Naive thymus-derived CD8-positive, alpha-beta T cell (primary cell): Measurements from ENCODE around the gene CCNH. TPM values are rescaled to one million over a fixed set of nuclear protein-coding genes. Genes with fewer than 3 reads are reported as not detected.

Source experiments
- ATAC-seq, 2 donors: fragments of 150-1000 bp; cut with Tn5 transposase in 1 of 2; sonication (Bioruptor Pico), chemical (Tn5 transposase) in 1 of 2; 1 replicate in 1 of 2; 2 replicates in 1 of 2; pipeline ENCODE4 v1.10.0; 2021; ENCODE audit warnings: mild to moderate bottlenecking in 2 of 2, moderate library complexity in 2 of 2
- POLR2A ChIA-PET: fragments of 350-600 bp; sonication (Branson Sonifier 250); formaldehyde crosslinking; loops from one replicate; lab custom pipeline; 2021; ENCODE audit warnings: antibody characterized with exemption; lab: Charles Lee
- DNase-seq, 10 donors: peaks; one replicate each; pipeline versions ENCODE4 v3.0.0 to v3.0.0-alpha.2; 2020 to 2022
- H3K27ac Mint-ChIP-seq, 10 donors: one replicate each; pipeline ENCODE4 v1.8.0; 2020 to 2022; ENCODE audit warnings: mild to moderate bottlenecking in 10 of 10, mixed read lengths in 10 of 10, moderate library complexity in 4 of 10, inconsistent platforms in 1 of 10
- H3K27me3 Mint-ChIP-seq, 5 donors: one replicate each; pipeline ENCODE4 v1.8.0; 2021 to 2022; ENCODE audit warnings: mixed read lengths in 5 of 5
- H3K36me3 Mint-ChIP-seq, 3 donors: one replicate each; pipeline ENCODE4 v1.8.0; 2020 to 2022; ENCODE audit warnings: mixed read lengths in 3 of 3, mild to moderate bottlenecking in 2 of 3, inconsistent platforms in 1 of 3
- H3K4me1 Mint-ChIP-seq, 4 donors: one replicate each; pipeline ENCODE4 v1.8.0; 2021 to 2022; ENCODE audit warnings: mixed read lengths in 4 of 4
- H3K4me3 Mint-ChIP-seq, 10 donors: one replicate each; pipeline ENCODE4 v1.8.0; 2020 to 2022; ENCODE audit warnings: mild to moderate bottlenecking in 10 of 10, mixed read lengths in 10 of 10, moderate library complexity in 6 of 10, inconsistent platforms in 1 of 10
- H3K9me3 Mint-ChIP-seq, 9 donors: one replicate each; pipeline ENCODE4 v1.8.0; 2020 to 2022; ENCODE audit warnings: mixed read lengths in 9 of 9, mild to moderate bottlenecking in 3 of 9, inconsistent platforms in 1 of 9, moderate library complexity in 1 of 9
- polyA plus RNA-seq, 3 donors: library from polyadenylated mRNA; unstranded; fragments of 300-500 nt; fragmentation: Illumina TruSeq; gene quantifications; one replicate each; pipeline ENCODE4 v1.2.3, GENCODE V29; 2021
- total RNA-seq, 8 experiments: library from RNA in 2 of 8; stranded (reverse) in 2 of 8; gene quantifications; one replicate each; pipeline ENCODE4 v1.2.3 and lab custom pipeline; 2021 to 2026

CCNH gene
- total and polyA plus RNA-seq, 5 experiments from 2014 or later = 50.2 to 86.9 (median 58.1) TPM

GRCh38 chr5:87385802-87386201, 26.9 kb downstream of the CCNH start:
- Mint-ChIP-seq H3K9me3 (no peaks in the 10 kb centered on the region), H3K27ac (peak overlapping the region in 3 of 10 donors; percentile 19 to 42 (median 39)), H3K4me3 (no peak overlapping the region), H3K27me3 (no peaks in the 10 kb centered on the region), H3K36me3 (peaks cover 5 to 83% (median 17%) of the 10 kb centered on the region in 3 donors), H3K4me1 (peaks cover 4 to 17% (median 8%) of the 10 kb centered on the region in 4 donors)
- POLR2A ChIA-PET = no interaction called here
- DNase-seq = no peak
- ATAC-seq = no peak

GRCh38 chr5:87383216-87383615, 29.5 kb downstream of the CCNH start:
- POLR2A ChIA-PET = no interaction called here
- ATAC-seq = no peak
- H3K4me3 Mint-ChIP-seq = no peak overlapping the region
- peaks cover 0 to 79% (median 6%) of the 10 kb centered on the region in 3 donors for H3K36me3 Mint-ChIP-seq
- peak overlapping the region in 4 of 10 donors; percentile 43 to 63 (median 58) for H3K27ac Mint-ChIP-seq
- H3K4me1 Mint-ChIP-seq = peaks cover 0 to 12% (median 9%) of the 10 kb centered on the region in 4 donors
- no peak for DNase-seq
- no peaks in the 10 kb centered on the region for H3K9me3 Mint-ChIP-seq
- no peaks in the 10 kb centered on the region for H3K27me3 Mint-ChIP-seq

GRCh38 chr5:87382224-87382623, 30.5 kb downstream of the CCNH start:
- Mint-ChIP-seq H3K4me3 (no peak overlapping the region), H3K9me3 (no peaks in the 10 kb centered on the region), H3K36me3 (peaks cover 0 to 81% (median 12%) of the 10 kb centered on the region in 3 donors), H3K4me1 (peaks cover 0 to 12% (median 9%) of the 10 kb centered on the region in 4 donors), H3K27ac (no peak overlapping the region), H3K27me3 (no peaks in the 10 kb centered on the region)
- DNase-seq (no peak), ATAC-seq (no peak)
- POLR2A ChIA-PET = no interaction called here

GRCh38 chr5:87372705-87373104, 40.0 kb downstream of the CCNH start:
- Mint-ChIP-seq H3K4me1 (peaks cover 2 to 6% (median 4%) of the 10 kb centered on the region in 4 donors), H3K27me3 (no peaks in the 10 kb centered on the region), H3K4me3 (no peak overlapping the region), H3K9me3 (no peaks in the 10 kb centered on the region), H3K27ac (peak overlapping the region in 3 of 10 donors; percentile 2 to 11 (median 6)), H3K36me3 (peaks cover 0 to 80% (median 11%) of the 10 kb centered on the region in 3 donors)
- no peak for DNase-seq
- no peak for ATAC-seq
- POLR2A ChIA-PET = interaction anchor here (0.6 kb wide), 1 partner anchor 31 kb away, joined by 3 read pairs; no protein-coding TSS in a partner anchor

GRCh38 chr5:87369431-87369830, 43.3 kb downstream of the CCNH start:
- POLR2A ChIA-PET = no interaction called here
- H3K36me3 Mint-ChIP-seq = peaks cover 0 to 70% (median 15%) of the 10 kb centered on the region in 3 donors

GRCh38 chr5:87368601-87369000, 44.1 kb downstream of the CCNH start:
- Mint-ChIP-seq H3K27me3 (no peaks in the 10 kb centered on the region), H3K4me1 (peaks cover 7 to 21% (median 16%) of the 10 kb centered on the region in 4 donors), H3K36me3 (peaks cover 0 to 69% (median 13%) of the 10 kb centered on the region in 3 donors), H3K4me3 (no peak overlapping the region), H3K9me3 (no peaks in the 10 kb centered on the region), H3K27ac (peak overlapping the region in 3 of 10 donors; percentile 14 to 68 (median 37))
- DNase-seq = no peak
- no peak for ATAC-seq
- POLR2A ChIA-PET = no interaction called here

More at GRCh38 chr5:87369431-87369830, 43.3 kb downstream of the CCNH start:
- Mint-ChIP-seq H3K27ac (no peak overlapping the region), H3K9me3 (no peaks in the 10 kb centered on the region), H3K27me3 (no peaks in the 10 kb centered on the region), H3K4me3 (no peak overlapping the region), H3K4me1 (peaks cover 6 to 14% (median 11%) of the 10 kb centered on the region in 4 donors)
- no peak for DNase-seq
- ATAC-seq = no peak

GRCh38 chr5:87367243-87367642, 45.5 kb downstream of the CCNH start:
- DNase-seq = no peak
- Mint-ChIP-seq H3K9me3 (no peaks in the 10 kb centered on the region), H3K27ac (no peak overlapping the region), H3K27me3 (no peaks in the 10 kb centered on the region), H3K4me1 (peaks cover 7 to 27% (median 16%) of the 10 kb centered on the region in 4 donors), H3K36me3 (peaks cover 0 to 64% (median 16%) of the 10 kb centered on the region in 3 donors), H3K4me3 (no peak overlapping the region)
- no peak for ATAC-seq
- POLR2A ChIA-PET = interaction anchor here (1.1 kb wide), 1 partner anchor 296 kb away, joined by 3 read pairs; no protein-coding TSS in a partner anchor

GRCh38 chr5:87361536-87362213, 51.1 kb downstream of the CCNH start:
- Mint-ChIP-seq H3K36me3 (peaks cover 0 to 54% (median 14%) of the 10 kb centered on the region in 3 donors), H3K27ac (peak overlapping the region in 4 of 10 donors; percentile 5 to 41 (median 38)), H3K9me3 (no peaks in the 10 kb centered on the region), H3K27me3 (no peaks in the 10 kb centered on the region), H3K4me3 (no peak overlapping the region), H3K4me1 (peaks cover 10 to 36% (median 25%) of the 10 kb centered on the region in 4 donors)
- no peak for ATAC-seq
- POLR2A ChIA-PET = no interaction called here
- no peak for DNase-seq

GRCh38 chr5:87361031-87361445, 51.7 kb downstream of the CCNH start:
- Mint-ChIP-seq H3K9me3 (no peaks in the 10 kb centered on the region), H3K36me3 (peaks cover 0 to 51% (median 11%) of the 10 kb centered on the region in 3 donors), H3K27me3 (no peaks in the 10 kb centered on the region), H3K27ac (no peak overlapping the region), H3K4me1 (peaks cover 10 to 36% (median 21%) of the 10 kb centered on the region in 4 donors), H3K4me3 (no peak overlapping the region)
- DNase-seq (no peak), ATAC-seq (no peak)
- POLR2A ChIA-PET = no interaction called here

GRCh38 chr5:87360132-87360531, 52.6 kb downstream of the CCNH start:
- ATAC-seq (no peak), DNase-seq (no peak)
- Mint-ChIP-seq H3K27ac (no peak overlapping the region), H3K4me1 (peaks cover 10 to 36% (median 23%) of the 10 kb centered on the region in 4 donors), H3K27me3 (no peaks in the 10 kb centered on the region), H3K4me3 (no peak overlapping the region), H3K9me3 (no peaks in the 10 kb centered on the region), H3K36me3 (peaks cover 4 to 56% (median 18%) of the 10 kb centered on the region in 3 donors)
- POLR2A ChIA-PET = no interaction called here

GRCh38 chr5:87359106-87359505, 53.6 kb downstream of the CCNH start:
- peaks cover 7 to 34% (median 22%) of the 10 kb centered on the region in 4 donors for H3K4me1 Mint-ChIP-seq
- no peaks in the 10 kb centered on the region for H3K9me3 Mint-ChIP-seq
- H3K27me3 Mint-ChIP-seq = no peaks in the 10 kb centered on the region
- ATAC-seq (no peak), DNase-seq (no peak)
- H3K36me3 Mint-ChIP-seq = peaks cover 4 to 54% (median 22%) of the 10 kb centered on the region in 3 donors
- POLR2A ChIA-PET = no interaction called here
- peak overlapping the region in 1 of 10 donors; percentile 27 for H3K27ac Mint-ChIP-seq
- no peak overlapping the region for H3K4me3 Mint-ChIP-seq

GRCh38 chr5:87354496-87354895, 58.2 kb downstream of the CCNH start:
- Mint-ChIP-seq H3K4me3 (no peak overlapping the region), H3K27ac (peak overlapping the region in 4 of 10 donors; percentile 6 to 63 (median 38))
- POLR2A ChIA-PET = interaction anchor here (0.6 kb wide), 1 partner anchor 49 kb away, joined by 3 read pairs; no protein-coding TSS in a partner anchor

GRCh38 chr5:87347841-87348240, 64.9 kb downstream of the CCNH start:
- ATAC-seq = no peak

More at GRCh38 chr5:87354496-87354895, 58.2 kb downstream of the CCNH start:
- H3K36me3 Mint-ChIP-seq = peaks cover 4 to 57% (median 19%) of the 10 kb centered on the region in 3 donors
- no peak for ATAC-seq
- peaks cover 11 to 26% (median 18%) of the 10 kb centered on the region in 4 donors for H3K4me1 Mint-ChIP-seq
- no peak for DNase-seq
- no peaks in the 10 kb centered on the region for H3K27me3 Mint-ChIP-seq
- no peaks in the 10 kb centered on the region for H3K9me3 Mint-ChIP-seq

More at GRCh38 chr5:87347841-87348240, 64.9 kb downstream of the CCNH start:
- H3K4me1 Mint-ChIP-seq = peaks cover 2 to 19% (median 6%) of the 10 kb centered on the region in 4 donors
- POLR2A ChIA-PET = no interaction called here
- DNase-seq = no peak
- H3K36me3 Mint-ChIP-seq = peaks cover 13 to 40% (median 32%) of the 10 kb centered on the region in 3 donors
- peaks cover 0 to 12% (median 0%) of the 10 kb centered on the region in 9 donors for H3K9me3 Mint-ChIP-seq
- H3K27ac Mint-ChIP-seq = peak overlapping the region in 1 of 10 donors; percentile 29
- no peaks in the 10 kb centered on the region for H3K27me3 Mint-ChIP-seq
- no peak overlapping the region for H3K4me3 Mint-ChIP-seq
